Esophagus muscularis mucosa (tissue), 4 donors: ENCODE data around the gene ZFP90.

Experiments
- EP300 ChIP-seq: sonication (generic); formaldehyde crosslinking; IDR thresholded peaks from one replicate; pipeline ENCODE4 v1.6.1; 2017; ENCODE audit warnings: antibody characterized with exemption
- POLR2A ChIP-seq: fragments of 450-650 bp; IDR thresholded peaks from one replicate; pipeline ENCODE4 v1.6.1; 2017; ENCODE audit warnings: antibody characterized with exemption, moderate library complexity, mild to moderate bottlenecking, low read depth
- POLR2AphosphoS5 ChIP-seq, 2 donors: sonication (generic); formaldehyde crosslinking; IDR thresholded peaks; one replicate each; pipeline ENCODE4 v1.6.1; 2017; ENCODE audit warnings: antibody characterized with exemption in 2 of 2
- TF ChIP-seq, protein P1 (sequence below), 3 experiments: fragments of 200-600 bp in 2 of 3; fragments of 450-650 bp in 1 of 3; sonication (generic) in 2 of 3; IDR thresholded peaks; one replicate each; pipeline ENCODE4 v1.5.1; 2017 to 2019; ENCODE audit warnings: antibody characterized with exemption in 3 of 3, mild to moderate bottlenecking in 2 of 3, moderate library complexity in 1 of 3

DNA sequence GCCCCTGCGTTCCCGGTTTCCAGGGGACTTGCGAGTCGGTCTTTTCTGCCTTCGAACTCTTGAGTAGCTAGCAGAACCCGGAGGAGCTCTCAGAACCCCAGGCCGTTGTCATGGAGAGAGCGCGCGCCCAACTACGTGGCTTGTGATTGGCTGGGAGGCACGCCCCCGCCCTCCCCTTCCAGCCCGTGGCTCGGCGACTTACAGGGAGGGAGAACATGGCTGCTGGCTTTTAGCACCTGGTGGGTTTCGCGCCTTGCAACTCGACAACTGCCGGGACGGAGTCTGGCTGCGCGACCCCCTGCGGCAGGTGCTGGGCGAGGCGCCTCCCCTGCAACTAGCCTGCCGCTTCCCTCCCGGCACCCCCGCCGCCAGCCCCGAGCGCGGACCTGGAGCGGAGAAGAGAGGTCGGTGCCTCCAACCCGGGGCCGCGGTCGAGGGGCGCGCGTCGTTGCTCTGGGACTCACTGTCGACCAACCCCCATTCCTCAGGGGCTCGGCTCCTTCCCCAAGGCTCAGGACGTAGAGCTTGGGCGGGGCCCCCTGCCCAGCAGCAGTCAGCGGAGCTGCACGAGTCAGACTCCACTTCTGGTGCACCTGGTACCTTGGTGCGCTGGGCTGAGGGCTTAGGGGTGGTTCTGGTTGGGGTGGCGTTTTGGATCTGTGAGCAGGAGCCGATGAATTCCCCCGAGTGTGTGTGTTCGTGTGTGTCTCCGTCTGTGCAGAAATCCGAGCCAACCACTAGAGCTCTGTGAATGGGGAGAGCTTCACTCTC is 9.0 kb upstream of the ZFP90 start:
- TF ChIP-seq, protein P1, sequence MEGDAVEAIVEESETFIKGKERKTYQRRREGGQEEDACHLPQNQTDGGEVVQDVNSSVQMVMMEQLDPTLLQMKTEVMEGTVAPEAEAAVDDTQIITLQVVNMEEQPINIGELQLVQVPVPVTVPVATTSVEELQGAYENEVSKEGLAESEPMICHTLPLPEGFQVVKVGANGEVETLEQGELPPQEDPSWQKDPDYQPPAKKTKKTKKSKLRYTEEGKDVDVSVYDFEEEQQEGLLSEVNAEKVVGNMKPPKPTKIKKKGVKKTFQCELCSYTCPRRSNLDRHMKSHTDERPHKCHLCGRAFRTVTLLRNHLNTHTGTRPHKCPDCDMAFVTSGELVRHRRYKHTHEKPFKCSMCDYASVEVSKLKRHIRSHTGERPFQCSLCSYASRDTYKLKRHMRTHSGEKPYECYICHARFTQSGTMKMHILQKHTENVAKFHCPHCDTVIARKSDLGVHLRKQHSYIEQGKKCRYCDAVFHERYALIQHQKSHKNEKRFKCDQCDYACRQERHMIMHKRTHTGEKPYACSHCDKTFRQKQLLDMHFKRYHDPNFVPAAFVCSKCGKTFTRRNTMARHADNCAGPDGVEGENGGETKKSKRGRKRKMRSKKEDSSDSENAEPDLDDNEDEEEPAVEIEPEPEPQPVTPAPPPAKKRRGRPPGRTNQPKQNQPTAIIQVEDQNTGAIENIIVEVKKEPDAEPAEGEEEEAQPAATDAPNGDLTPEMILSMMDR (IDR thresholded peaks at IDR 0.05) = no peak
- TF ChIP-seq POLR2A (no peak), POLR2AphosphoS5 (IDR thresholded peaks at IDR 0.05) (peak in 1 of 2 donors; percentile 41), EP300 (no peak)
